H1 (cell line): ENCODE measurements around the gene GBP6. TPM values are rescaled to one million over a fixed set of nuclear protein-coding genes. Genes with fewer than 3 reads are reported as not detected.

Source experiments
- CTCF ChIA-PET: fragments of 300-600 bp; sonication (Branson Sonifier 250); formaldehyde crosslinking; loops from one replicate; lab custom pipeline; 2021; ENCODE audit not compliant: partially characterized antibody; lab: Charles Lee
- POLR2A ChIA-PET: fragments of 300-600 bp; sonication (Branson Sonifier 250); formaldehyde crosslinking; loops from one replicate; lab custom pipeline; 2021; ENCODE audit warnings: inconsistent platforms; ENCODE audit not compliant: partially characterized antibody; lab: Charles Lee
- DNase-seq, 2 experiments: peaks; one replicate each; pipeline versions ENCODE4 v3.0.0 to v3.0.0-alpha.2; 2010 to 2022; ENCODE audit warnings: low spot score in 2 of 2, low read depth in 1 of 2, mixed read lengths in 1 of 2
- FAIRE-seq: peaks from 2 replicates; lab custom pipeline; 2011; peaks lifted over from hg19 to GRCh38; lab: Jason Lieb, UNC
- H2AFZ ChIP-seq: 2 replicates; pipeline ENCODE4 v1.8.1; 2012; ENCODE audit warnings: low read length, inconsistent platforms
- H2AK5ac ChIP-seq: 2 replicates; pipeline ENCODE4 v1.6.1; 2013; ENCODE audit warnings: low read depth, low read length
- H2BK120ac ChIP-seq: replicated peaks from 2 replicates; pipeline ENCODE3; 2013; ENCODE audit warnings: low read depth, low read length, inconsistent platforms
- H2BK12ac ChIP-seq: 2 replicates; pipeline ENCODE4 v1.6.1; 2013; ENCODE audit warnings: low read depth, low read length
- H2BK15ac ChIP-seq: 2 replicates; pipeline ENCODE4 v1.6.1; 2013; ENCODE audit warnings: low read length
- H2BK20ac ChIP-seq: 2 replicates; pipeline ENCODE4 v1.6.1; 2013; ENCODE audit warnings: low read length
- H2BK5ac ChIP-seq: 2 replicates; pipeline ENCODE4 v1.6.1; 2013; ENCODE audit warnings: low read depth, low read length
- H3K14ac ChIP-seq: 2 replicates; pipeline ENCODE4 v1.6.1; 2013; ENCODE audit warnings: inconsistent platforms; ENCODE audit not compliant: insufficient read length
- H3K18ac ChIP-seq: 2 replicates; pipeline ENCODE4 v1.6.1; 2013; ENCODE audit warnings: low read length; ENCODE audit errors: extremely low read depth
- H3K23ac ChIP-seq: 2 replicates; pipeline ENCODE4 v1.6.1; 2013; ENCODE audit warnings: inconsistent platforms; ENCODE audit not compliant: insufficient read length
- H3K23me2 ChIP-seq: 2 replicates; pipeline ENCODE4 v1.6.1; 2013; ENCODE audit warnings: low read depth, low read length
- H3K27ac ChIP-seq: 2 replicates; pipeline ENCODE4 v1.6.1; 2011; ENCODE audit warnings: low read depth, low read length, inconsistent platforms
- H3K27me3 ChIP-seq, 4 experiments: replicated peaks in 1 of 4; 1 replicate in 1 of 4; 2 replicates in 3 of 4; pipeline versions ENCODE4 v1.6.1 to v1.8.1; 2011 to 2013; ENCODE audit warnings: low read length in 3 of 4, mild to moderate bottlenecking in 3 of 4, inconsistent platforms in 2 of 4, mixed read lengths in 2 of 4, moderate library complexity in 1 of 4; ENCODE audit not compliant: control insufficient read depth in 3 of 4, insufficient read depth in 3 of 4; ENCODE audit errors: extremely low read depth in 1 of 4
- H3K36me3 ChIP-seq, 4 experiments: 2 replicates each; pipeline versions ENCODE4 v1.6.1 to v1.8.1; 2011 to 2013; ENCODE audit warnings: mild to moderate bottlenecking in 4 of 4, low read length in 3 of 4, moderate library complexity in 2 of 4, control low read depth in 1 of 4, inconsistent platforms in 1 of 4; ENCODE audit not compliant: insufficient read depth in 4 of 4, control insufficient read depth in 2 of 4
- H3K4ac ChIP-seq: replicated peaks from 2 replicates; pipeline ENCODE3; 2013; ENCODE audit warnings: low read length, low read depth, mixed read lengths, inconsistent platforms; ENCODE audit not compliant: insufficient read length
- H3K4me1 ChIP-seq, 4 experiments: replicated peaks in 1 of 4; 1 replicate in 1 of 4; 2 replicates in 3 of 4; pipeline versions ENCODE4 v1.6.1 to v1.8.1; 2011 to 2013; ENCODE audit warnings: low read length in 3 of 4, inconsistent platforms in 2 of 4, mixed read lengths in 1 of 4; ENCODE audit not compliant: insufficient read depth in 4 of 4, control insufficient read depth in 3 of 4
- H3K4me2 ChIP-seq, 2 experiments: 2 replicates each; pipeline versions ENCODE4 v1.6.1 to v1.8.1; 2011 to 2013; ENCODE audit warnings: low read depth in 2 of 2, low read length in 2 of 2, control low read depth in 1 of 2, inconsistent platforms in 1 of 2, mild to moderate bottlenecking in 1 of 2; ENCODE audit not compliant: insufficient read depth in 1 of 2
- H3K4me3 ChIP-seq, 4 experiments: fragments of 200-600, 300-600 bp in 1 of 4; sonication (generic), shearing (Covaris generic), sonication (Bioruptor Twin) in 1 of 4; 2 replicates each; pipeline versions ENCODE4 v1.5.1 to v1.8.1; 2011 to 2016; ENCODE audit warnings: low read length in 4 of 4, low read depth in 3 of 4, control low read depth in 2 of 4, inconsistent platforms in 2 of 4, mild to moderate bottlenecking in 2 of 4, mixed read lengths in 1 of 4, moderate library complexity in 1 of 4; ENCODE audit not compliant: insufficient read depth in 2 of 4; ENCODE audit errors: extremely low read depth in 1 of 4
- H3K56ac ChIP-seq: replicated peaks from 2 replicates; pipeline ENCODE3; 2013; ENCODE audit warnings: low read depth, mild to moderate bottlenecking, mixed read lengths, low read length, inconsistent platforms; ENCODE audit not compliant: insufficient read length
- H3K79me1 ChIP-seq: 2 replicates; pipeline ENCODE4 v1.6.1; 2013; ENCODE audit warnings: low read depth, low read length, control low read depth
- H3K79me2 ChIP-seq, 2 experiments: 2 replicates each; pipeline versions ENCODE4 v1.6.1 to v1.8.1; 2012 to 2013; ENCODE audit warnings: low read length in 2 of 2, mild to moderate bottlenecking in 2 of 2, inconsistent platforms in 1 of 2; ENCODE audit not compliant: insufficient read depth in 2 of 2, control insufficient read depth in 1 of 2
- H3K9ac ChIP-seq, 4 experiments: replicated peaks in 1 of 4; 1 replicate in 1 of 4; 2 replicates in 3 of 4; pipeline versions ENCODE4 v1.6.1 to v1.8.1; 2011 to 2013; ENCODE audit warnings: low read depth in 3 of 4, low read length in 3 of 4, control low read depth in 2 of 4, mild to moderate bottlenecking in 2 of 4, moderate library complexity in 2 of 4, inconsistent platforms in 1 of 4; ENCODE audit errors: extremely low read depth in 1 of 4
- H3K9me3 ChIP-seq, 2 experiments: 2 replicates each; pipeline versions ENCODE4 v1.6.1 to v1.8.1; 2012 to 2013; ENCODE audit warnings: mild to moderate bottlenecking in 2 of 2, moderate library complexity in 2 of 2, control low read depth in 1 of 2, inconsistent platforms in 1 of 2, low read depth in 1 of 2, low read length in 1 of 2, mixed read lengths in 1 of 2; ENCODE audit not compliant: insufficient read depth in 2 of 2
- H4K20me1 ChIP-seq, 2 experiments: replicated peaks in 1 of 2; 2 replicates each; pipeline versions ENCODE3 to v1.8.1; 2011 to 2013; ENCODE audit warnings: inconsistent platforms in 2 of 2, low read length in 2 of 2, mild to moderate bottlenecking in 1 of 2; ENCODE audit not compliant: insufficient read depth in 2 of 2, control insufficient read depth in 1 of 2
- H4K5ac ChIP-seq: 2 replicates; pipeline ENCODE4 v1.6.1; 2013; ENCODE audit warnings: low read length, low read depth, mixed read lengths, inconsistent platforms; ENCODE audit not compliant: insufficient read length
- H4K8ac ChIP-seq: 2 replicates; pipeline ENCODE4 v1.8.0; 2013; ENCODE audit warnings: mild to moderate bottlenecking, moderate library complexity, low read length, inconsistent platforms; ENCODE audit not compliant: insufficient read depth; ENCODE audit errors: extremely low read depth
- H4K91ac ChIP-seq: replicated peaks from 2 replicates; pipeline ENCODE3; 2013; ENCODE audit warnings: low read length, mixed read lengths, inconsistent platforms; ENCODE audit not compliant: insufficient read length
- EZH2 ChIP-seq: fragments of 200-600 bp; sonication (generic); IDR thresholded peaks from 2 replicates; pipeline ENCODE4 v1.7.1; 2012; ENCODE audit warnings: low read depth, mild to moderate bottlenecking, moderate library complexity, low read length, inconsistent platforms; ENCODE audit not compliant: severe bottlenecking
- FOSL1 ChIP-seq: IDR thresholded peaks from 2 replicates; pipeline ENCODE4 v1.6.1; 2011; ENCODE audit warnings: mild to moderate bottlenecking, low read depth, low read length, moderate library complexity; ENCODE audit not compliant: insufficient read depth
- JUND ChIP-seq: IDR thresholded peaks from 2 replicates; pipeline ENCODE4 v1.6.1; 2011; ENCODE audit warnings: mild to moderate bottlenecking, improper control_type of control experiment, low read length
- MAFK ChIP-seq: IDR thresholded peaks from 2 replicates; pipeline ENCODE4 v1.6.1; 2012; ENCODE audit warnings: low read depth, mild to moderate bottlenecking, improper control_type of control experiment, low read length
- NRF1 ChIP-seq: IDR thresholded peaks from 2 replicates; pipeline ENCODE4 v1.6.1; 2011; ENCODE audit warnings: mild to moderate bottlenecking, low read depth, low read length, improper control_type of control experiment
- SRF ChIP-seq: IDR thresholded peaks from 2 replicates; pipeline ENCODE4 v1.6.1; 2011; ENCODE audit warnings: mild to moderate bottlenecking, low read depth, low read length, moderate library complexity
- WGBS, 2 experiments: shearing (Covaris generic) in 1 of 2; methylation state at CpG; one replicate each; pipeline versions ENCODE4 v1.1.6 to v1.1.7; 2013 to 2015; ENCODE audit warnings: low lambda C conversion rate in 2 of 2, mixed read lengths in 2 of 2, inconsistent platforms in 1 of 2, low coverage in 1 of 2, missing lambda C conversion rate in 1 of 2; ENCODE audit not compliant: insufficient replicate concordance in 2 of 2, insufficient coverage in 1 of 2, insufficient read length in 1 of 2; ENCODE audit errors: extremely low coverage in 1 of 2, missing lambda C conversion rate in 1 of 2; 5-methylcytosine and 5-hydroxymethylcytosine counted together
- polyA plus RNA-seq, 7 experiments: library from polyadenylated mRNA; depleted of rRNA in 3 of 7; stranded (reverse) in 5 of 7; unstranded in 2 of 7; fragments of >200 nt in 5 of 7; fragments of 200-250 nt in 2 of 7; gene quantifications; 1 replicate in 5 of 7; 2 replicates in 1 of 7; 4 replicates in 1 of 7; pipeline versions ENCODE4 v1.2.1 to v1.2.3, GENCODE V29; 2011 to 2013; ENCODE audit warnings: missing spikeins in 2 of 7, mixed read lengths in 2 of 7
- total RNA-seq: library from RNA; stranded (reverse); fragmentation: NEBNext Ultra II Directional; extraction: Animal tissue kit (Norgen Biotek cat#: 25700); gene quantifications from 2 replicates; pipeline ENCODE4 v1.2.1, GENCODE V29; 2021

The GBP6 gene
- total and polyA plus RNA-seq, 2 of the 8 experiments (the other 6 are each of a cell fraction or from before 2014, with no cell fraction given), result not detected

GRCh38 chr1:89356658-89357400, 7.0 kb upstream of the GBP6 start:
- H3K27me3 ChIP-seq, result no peaks in the 10 kb centered on the region
- H2BK5ac ChIP-seq, result no peak overlapping the region
- H3K4me2 ChIP-seq, result no peak overlapping the region
- 0 out of 7 replicates have a peak, but pooled peaks cover 0 to 2% (median 0%) of the 10 kb centered on the region in 4 experiments for H3K4me1 ChIP-seq
- no peak overlapping the region for H2BK15ac ChIP-seq
- H2BK12ac ChIP-seq, result no peak overlapping the region
- H4K91ac ChIP-seq, result no peak overlapping the region
- no peak overlapping the region for H3K18ac ChIP-seq
- no peaks in the 10 kb centered on the region for H4K20me1 ChIP-seq
- H3K14ac ChIP-seq, result no peak overlapping the region
- no peak for TF ChIP-seq MAFK
- TF ChIP-seq NRF1, result no peak
- no peak for TF ChIP-seq JUND
- no peak for TF ChIP-seq EZH2
- TF ChIP-seq SRF, result no peak
- no peak for TF ChIP-seq FOSL1
- TF ChIP-seq, all 59 proteins: peak for 0
- H2BK120ac ChIP-seq, result no peak overlapping the region
- no peak overlapping the region for H3K9ac ChIP-seq
- DNase-seq, result no peak
- WGBS, 2 experiments, result 91% methylated on average over 8 of the region's 8 CpGs; no CpG with 5 or more reads in 1 of the 2 experiments
- ChIA-PET POLR2A (no interaction called here), CTCF (interaction anchor here (0.7 to 2.6 kb wide), 13 partner anchors 10 to 405 kb away, joined by 3 to 12 read pairs (median 4); no protein-coding TSS in a partner anchor)
- no peak for FAIRE-seq
- no peak overlapping the region for H2AFZ ChIP-seq
- H3K23ac ChIP-seq, result no peak overlapping the region
- H2BK20ac ChIP-seq, result no peak overlapping the region
- H3K79me2 ChIP-seq, result no peaks in the 10 kb centered on the region
- no peak overlapping the region for H3K27ac ChIP-seq
- H2AK5ac ChIP-seq, result no peak overlapping the region
- no peak overlapping the region for H3K56ac ChIP-seq
- no peaks in the 10 kb centered on the region for H3K23me2 ChIP-seq
- H3K9me3 ChIP-seq, result no peaks in the 10 kb centered on the region
- H3K79me1 ChIP-seq, result no peaks in the 10 kb centered on the region
- no peaks in the 10 kb centered on the region for H3K36me3 ChIP-seq
- no peak overlapping the region for H3K4me3 ChIP-seq
- H4K8ac ChIP-seq, result no peak overlapping the region
- H3K4ac ChIP-seq, result no peak overlapping the region
- H4K5ac ChIP-seq, result no peak overlapping the region
